K562 (cell line): ENCODE results near the gene LIPI. TPM values are rescaled to one million over a fixed set of nuclear protein-coding genes. Genes with fewer than 3 reads are reported as not detected.

Source experiments
- ATAC-seq: fragments of 200-7000 bp; cut with Tn5 transposase; 3 replicates; pipeline ENCODE4 v1.9.1; 2020; ENCODE audit warnings: moderate library complexity
- BruUV-seq: library from RNA; stranded (reverse); fragments of 400-500 nt; replicated peaks from 2 replicates; lab custom pipeline; 2021; lab: Mats Ljungman, UMichigan
- CTCF ChIA-PET: fragments of 300-600 bp; formaldehyde crosslinking; extraction: SDS; loops from one replicate; lab custom pipeline; 2021; ENCODE audit warnings: low intra/inter-chr PET ratio; lab: Yijun Ruan, JAX
- POLR2A ChIA-PET: fragments of 300-600, 350-650 bp; sonication (Branson Sonifier 250); formaldehyde crosslinking; extraction: SDS; loops from one replicate; lab custom pipeline; 2021; ENCODE audit warnings: antibody characterized with exemption, inconsistent platforms; lab: Yijun Ruan, JAX
- DNase-seq, 4 experiments: peaks; one replicate each; pipeline versions ENCODE4 v3.0.0 to v3.0.0-alpha.2; 2011 to 2018; ENCODE audit warnings: low spot score in 3 of 4, mixed read lengths in 3 of 4; ENCODE audit errors: extremely low read depth in 1 of 4
- FAIRE-seq: peaks from 2 replicates; lab custom pipeline; 2011; peaks lifted over from hg19 to GRCh38; lab: Jason Lieb, UNC
- H2AFZ ChIP-seq: 2 replicates; pipeline ENCODE4 v1.6.0; 2011; ENCODE audit warnings: low read depth, low read length, control low read depth, inconsistent platforms
- H3K27ac ChIP-seq: fragments of 200-600 bp; 3 replicates; pipeline ENCODE4 v1.8.0; 2011; ENCODE audit warnings: low read depth, mild to moderate bottlenecking, control low read depth, inconsistent platforms, low read length, moderate library complexity, mixed read lengths; ENCODE audit errors: extremely low read depth
- H3K27me3 ChIP-seq, 2 experiments: fragments of 300-600 bp in 1 of 2; 2 replicates in 1 of 2; 3 replicates in 1 of 2; pipeline versions ENCODE4 v1.6.0 to v1.8.0; 2011; ENCODE audit warnings: inconsistent platforms in 2 of 2, low read length in 2 of 2, mild to moderate bottlenecking in 1 of 2, mixed read lengths in 1 of 2, moderate library complexity in 1 of 2; ENCODE audit not compliant: control insufficient read depth in 2 of 2, insufficient read depth in 2 of 2
- H3K36me3 ChIP-seq: fragments of 300-600 bp; 3 replicates; pipeline ENCODE4 v1.8.0; 2011; ENCODE audit warnings: mild to moderate bottlenecking, low read length, inconsistent platforms; ENCODE audit not compliant: control insufficient read depth, insufficient read depth
- H3K4me1 ChIP-seq, 2 experiments: fragments of 200-600 bp in 1 of 2; replicated peaks in 1 of 2; 2 replicates in 1 of 2; 3 replicates in 1 of 2; pipeline versions ENCODE4 v1.5.1 to v1.8.0; 2011; ENCODE audit warnings: inconsistent platforms in 2 of 2, low read length in 2 of 2, mild to moderate bottlenecking in 1 of 2, mixed read lengths in 1 of 2, moderate library complexity in 1 of 2; ENCODE audit not compliant: control insufficient read depth in 2 of 2, insufficient read depth in 2 of 2
- H3K4me2 ChIP-seq: 2 replicates; pipeline ENCODE4 v1.6.1; 2011; ENCODE audit warnings: low read length, control low read depth, inconsistent platforms, mixed read lengths; ENCODE audit not compliant: insufficient read depth
- H3K4me3 ChIP-seq: fragments of 200-600 bp; sonication (generic), shearing (Covaris generic); 2 replicates; pipeline ENCODE4 v1.5.1; 2016; ENCODE audit warnings: control low read depth, inconsistent platforms
- H3K79me2 ChIP-seq: fragments of 200-600 bp; 3 replicates; pipeline ENCODE4 v1.8.0; 2011; ENCODE audit warnings: low read length, inconsistent platforms; ENCODE audit not compliant: control insufficient read depth, insufficient read depth
- H3K9ac ChIP-seq, 2 experiments: 2 replicates each; pipeline versions ENCODE4 v1.6.0 to v1.6.1; 2011; ENCODE audit warnings: low read depth in 2 of 2, low read length in 2 of 2, control low read depth in 1 of 2, inconsistent platforms in 1 of 2, mild to moderate bottlenecking in 1 of 2, mixed read lengths in 1 of 2; ENCODE audit not compliant: insufficient read depth in 1 of 2
- H3K9me1 ChIP-seq: one replicate; pipeline ENCODE4 v1.6.0; 2011; ENCODE audit warnings: inconsistent platforms, mild to moderate bottlenecking, low read length, moderate library complexity; ENCODE audit not compliant: control insufficient read depth, insufficient read depth
- H3K9me3 ChIP-seq: replicated peaks from 2 replicates; pipeline ENCODE4 v1.5.1; 2011; ENCODE audit warnings: low read depth, low read length, inconsistent platforms; ENCODE audit not compliant: control insufficient read depth, insufficient read depth
- H4K20me1 ChIP-seq: replicated peaks from 2 replicates; pipeline ENCODE4 v1.6.1; 2011; ENCODE audit warnings: low read length, inconsistent platforms, mixed read lengths; ENCODE audit not compliant: control insufficient read depth, insufficient read depth
- ATF3 ChIP-seq, 2 experiments: fragments of 450-650 bp in 1 of 2; sonication (generic) in 1 of 2; formaldehyde crosslinking in 1 of 2; IDR thresholded peaks in 1 of 2; conservative IDR thresholded peaks in 1 of 2; 2 replicates each; pipeline versions ENCODE4 v1.6.1 to v1.8.1; 2016 to 2023; ENCODE audit warnings: mild to moderate bottlenecking in 2 of 2, moderate library complexity in 2 of 2, inconsistent platforms in 1 of 2, missing genetic modification reagents in 1 of 2
- CEBPB ChIP-seq: fragments of 450-650 bp; IDR thresholded peaks from 2 replicates; pipeline ENCODE4 v1.6.1; 2016; ENCODE audit warnings: missing genetic modification characterization, missing compliant biosample characterization
- CEBPG ChIP-seq, 3 experiments: fragments of 200-800 bp in 1 of 3; sonication (Bioruptor generic) in 1 of 3; sonication (generic) in 1 of 3; formaldehyde crosslinking in 1 of 3; IDR thresholded peaks in 2 of 3; conservative IDR thresholded peaks in 1 of 3; 2 replicates each; pipeline versions ENCODE4 v1.6.1 to v1.8.0; 2016 to 2022; ENCODE audit warnings: missing compliant biosample characterization in 2 of 3, missing genetic modification characterization in 2 of 3, mild to moderate bottlenecking in 1 of 3, missing genetic modification reagents in 1 of 3
- ERF ChIP-seq: fragments of 450-650 bp; formaldehyde crosslinking; IDR thresholded peaks from 2 replicates; pipeline ENCODE4 v1.4.0; 2020; ENCODE audit warnings: mild to moderate bottlenecking, mixed read lengths
- IFI16 ChIP-seq: fragments of 250-450 bp; sonication (Bioruptor Pico); IDR thresholded peaks from 2 replicates; pipeline ENCODE4 v2.1.2; 2022; ENCODE audit warnings: mild to moderate bottlenecking, inconsistent platforms
- KHSRP ChIP-seq: fragments of 450-650 bp; IDR thresholded peaks from 2 replicates; pipeline ENCODE4 v1.6.1; 2017
- ZNF707 ChIP-seq: fragments of 250-450 bp; sonication (Bioruptor Pico); conservative IDR thresholded peaks from 2 replicates; pipeline ENCODE4 v1.8.0; 2022; ENCODE audit warnings: inconsistent platforms, mild to moderate bottlenecking, moderate library complexity
- ZNF766 ChIP-seq: fragments of 200-800 bp; sonication (Bioruptor generic); conservative IDR thresholded peaks from 2 replicates; pipeline ENCODE4 v1.6.1; 2016; ENCODE audit warnings: missing genetic modification characterization, missing compliant biosample characterization
- WGBS: fragments of 100-300 bp; shearing (Covaris generic); methylation state at CpG from one replicate; pipeline ENCODE4 v1.1.6; 2016; ENCODE audit warnings: low coverage, mixed read lengths; ENCODE audit not compliant: insufficient coverage; ENCODE audit errors: missing lambda C conversion rate; 5-methylcytosine and 5-hydroxymethylcytosine counted together
- in situ Hi-C: fragments of 300-500 bp; cut with MboI; formaldehyde crosslinking; loops from 4 replicates; pipeline ENCODE4 v1.15.0; 2018; ENCODE audit warnings: inconsistent platforms, mixed read lengths
- intact Hi-C: fragments of 100-400 bp; cut with micrococcal nuclease; formaldehyde crosslinking; loops from 2 replicates; pipeline ENCODE4 v1.14.2; 2022
- polyA plus RNA-seq, 8 experiments: library from polyadenylated mRNA; depleted of rRNA in 4 of 8; stranded (reverse) in 5 of 8; unstranded in 3 of 8; fragments of >200 nt; fragmentation: Nextera tagmentation in 2 of 8; fragmentation: Illumina TruSeq in 1 of 8; extraction: Ambion mirVana in 2 of 8; extraction: Trizol in 1 of 8; gene quantifications; 2 replicates each; pipeline versions ENCODE4 v1.2.1 to v1.2.3, GENCODE V29; 2011 to 2014; ENCODE audit warnings: inconsistent platforms in 1 of 8, missing spikeins in 1 of 8
- total RNA-seq, 7 experiments: library from RNA; depleted of rRNA in 6 of 7; stranded (reverse); fragments of >200 nt in 6 of 7; fragmentation: Illumina TruSeq in 2 of 7; extraction: Trizol in 2 of 7; gene quantifications; 2 replicates each; pipeline versions ENCODE4 v1.2.1 to v1.2.3, GENCODE V29; 2011 to 2021; ENCODE audit warnings: low replicate concordance in 1 of 7

The LIPI gene
- total and polyA plus RNA-seq, 9 of the 15 experiments (the other 6 are each of a cell fraction or from before 2014, with no cell fraction given), result not detected

DNA sequence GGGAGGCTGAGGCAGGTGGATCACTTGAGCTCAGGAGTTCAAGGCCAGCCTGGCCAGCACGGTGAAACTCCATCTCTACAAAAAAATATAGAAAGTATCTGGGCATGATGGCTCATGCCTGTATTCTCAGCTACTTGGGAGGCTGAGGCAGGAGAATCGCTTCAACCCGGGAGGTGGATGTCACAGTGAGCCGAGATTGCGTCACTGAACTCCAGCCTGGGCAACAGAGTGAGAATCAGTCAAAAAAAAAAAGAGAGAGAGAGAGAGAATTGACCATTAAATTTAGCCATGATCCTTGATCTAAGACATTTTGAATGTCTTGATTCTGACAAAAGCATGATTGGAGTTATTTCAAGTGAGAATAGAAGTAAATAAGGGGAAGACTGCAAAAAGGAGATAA lies 24.3 kb upstream of the LIPI start:
- ATAC-seq (no peak), FAIRE-seq (no peak), DNase-seq (no peak)
- Histone ChIP-seq H2AFZ (no peak overlapping the region), H3K9ac (no peak overlapping the region), H3K9me3 (no peaks in the 10 kb centered on the region), H3K4me1 (no peaks in the 10 kb centered on the region), H3K4me2 (no peak overlapping the region), H3K36me3 (no peaks in the 10 kb centered on the region), H3K4me3 (no peak overlapping the region), H4K20me1 (no peaks in the 10 kb centered on the region), H3K27ac (no peak overlapping the region), H3K9me1 (no peaks in the 10 kb centered on the region), H3K79me2 (no peaks in the 10 kb centered on the region), H3K27me3 (no peaks in the 10 kb centered on the region)
- intact Hi-C loops, result no loop called here
- in situ Hi-C loops, result no loop called here
- no TSS peak for BruUV-seq
- ChIA-PET POLR2A (no interaction called here), CTCF (no interaction called here)
- TF ChIP-seq ZNF707 (CRISPR knock-in tag) (no peak), ATF3 (IDR thresholded peaks at IDR 0.05) (peak; percentile 57; the same call in 1 of the 2 replicates), ATF3 (CRISPR knock-in tag; conservative IDR thresholded peaks at IDR 0.05) (no peak), KHSRP (no peak), CEBPB (tag) (peak; percentile 61), IFI16 (CRISPR knock-in tag) (no peak), ZNF766 (CRISPR knock-in tag) (no peak), CEBPG (CRISPR knock-in tag; IDR thresholded peaks at IDR 0.05) (no peak), CEBPG (tag; conservative IDR thresholded peaks at IDR 0.05 in 1 of 2, IDR thresholded peaks at IDR 0.05 in 1 of 2) (peak in 1 of 2 experiments; percentile 43; a peak in 1 of 4 replicates), ERF (CRISPR knock-in tag) (no peak)
- 2% methylated on average over 5 of the region's 5 CpGs for WGBS
